GM18517 (cell line): ENCODE results near the gene KCNT1.

Experiments
- ATAC-seq: cut with Tn5 transposase; IDR thresholded peaks from one replicate; pipeline ENCODE4 v1.9.1; 2021; ENCODE audit warnings: mild to moderate bottlenecking, moderate library complexity; ENCODE audit not compliant: unreplicated experiment

Gene KCNT1

DNA sequence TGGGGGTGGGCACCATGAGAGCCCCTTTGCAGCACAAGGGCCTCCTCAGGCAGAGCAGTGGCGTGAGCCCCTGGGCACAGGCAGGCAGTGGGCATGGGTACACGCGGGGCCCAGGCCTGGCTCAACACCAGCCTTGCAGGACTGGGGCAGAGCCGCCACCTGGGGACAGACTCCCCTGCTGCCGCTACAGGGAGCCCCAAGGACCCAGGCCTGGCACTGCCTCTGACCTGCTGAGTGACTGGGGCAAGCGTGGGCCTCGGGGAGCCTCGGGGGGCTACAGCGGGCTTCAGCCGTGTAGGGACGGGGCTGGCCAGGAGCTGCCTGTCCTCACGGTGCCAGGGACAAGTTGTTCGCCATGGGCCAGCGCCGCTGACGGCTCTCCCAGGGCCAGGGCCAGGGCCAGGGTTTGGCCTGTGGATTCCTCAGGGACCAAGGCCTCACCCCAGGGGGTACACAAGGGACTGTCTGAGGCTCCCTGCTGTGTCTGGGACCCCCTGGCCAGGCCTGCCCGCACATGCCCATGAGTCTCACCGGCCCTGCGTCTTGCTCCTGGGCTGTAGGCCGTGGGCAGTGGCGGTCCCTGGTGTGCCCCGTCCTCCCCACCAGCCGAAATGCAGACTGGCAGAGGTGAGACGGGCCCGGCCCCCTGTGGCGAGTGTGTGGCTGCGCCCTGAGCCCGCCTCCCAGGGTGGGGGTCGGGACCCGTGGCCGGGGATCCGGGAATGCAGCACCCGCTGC is 42.5 kb downstream of the KCNT1 start:
- ATAC-seq: no peak

DNA sequence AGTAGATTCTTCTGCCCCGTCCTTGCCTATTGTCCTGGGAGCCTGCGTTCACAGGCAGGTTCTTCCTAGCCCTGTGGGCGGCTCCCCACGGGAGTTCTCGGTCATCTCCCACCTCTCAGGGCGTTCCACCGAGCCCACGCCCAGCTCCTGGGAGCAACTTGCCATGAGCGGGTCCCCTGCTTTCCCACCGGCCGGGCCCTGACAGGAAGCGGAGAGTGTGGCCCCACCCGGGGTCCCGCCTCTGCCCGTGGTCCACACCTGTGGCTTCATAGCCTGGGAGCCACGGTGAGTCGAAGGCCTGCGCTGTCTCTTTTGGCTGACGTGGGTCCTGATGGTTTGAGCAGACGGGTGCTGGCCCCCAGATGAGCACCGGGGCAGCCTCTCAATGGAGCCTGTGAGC is 43.2 kb downstream of the KCNT1 start:
- no peak for ATAC-seq

DNA sequence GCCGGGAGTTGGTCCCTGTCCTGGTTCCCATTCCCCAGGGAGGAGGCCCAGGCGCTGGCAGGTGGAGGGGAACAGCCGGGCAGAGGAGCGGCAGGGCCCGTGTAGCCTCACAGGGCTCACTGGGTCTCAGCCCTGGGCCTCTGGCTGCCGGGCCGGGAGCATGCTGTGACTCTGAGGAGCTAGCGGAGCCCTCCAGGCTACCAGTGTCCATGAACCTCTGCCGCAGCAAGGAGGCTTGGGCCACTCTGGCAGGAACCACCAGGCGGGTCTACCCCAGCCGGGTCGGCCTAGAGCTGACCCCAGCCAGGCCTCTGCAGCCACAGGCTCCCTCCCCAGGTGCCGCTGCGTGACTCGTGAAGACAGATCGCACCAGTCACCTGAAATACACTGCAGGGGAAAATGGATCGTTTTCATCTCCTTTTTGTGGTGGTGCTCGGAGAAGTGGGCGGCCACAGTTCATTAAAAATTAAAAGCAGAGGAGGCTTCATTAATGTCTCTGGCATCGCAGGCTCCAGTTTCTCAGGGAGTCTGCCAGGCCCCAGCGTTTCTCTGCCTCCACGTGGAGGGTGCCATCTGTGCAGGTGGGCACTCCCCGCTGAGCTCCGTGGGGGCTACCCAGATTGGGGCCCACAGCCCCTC is 43.8 kb downstream of the KCNT1 start:
- ATAC-seq: no peak

DNA sequence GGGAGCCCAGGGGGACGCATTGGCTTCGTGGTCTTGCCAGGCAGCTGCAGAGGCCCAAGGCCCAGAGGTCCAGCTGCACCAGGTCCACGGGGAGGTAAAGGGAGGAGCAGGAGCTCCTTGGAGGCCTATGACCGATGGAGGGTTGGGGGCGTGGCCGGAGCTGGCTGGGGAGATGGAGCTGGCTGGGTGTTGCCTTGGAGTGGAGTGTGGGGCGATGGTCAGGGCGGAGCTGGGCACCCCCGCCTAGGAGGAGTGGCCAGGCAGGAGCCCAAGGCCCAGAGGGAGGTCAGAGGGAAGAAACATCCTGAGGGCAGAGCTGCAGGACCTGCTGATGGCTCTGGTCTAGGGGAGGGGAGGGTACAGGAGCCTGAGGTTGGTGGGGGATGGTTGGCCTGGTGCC is 44.6 kb downstream of the KCNT1 start:
- no peak for ATAC-seq

DNA sequence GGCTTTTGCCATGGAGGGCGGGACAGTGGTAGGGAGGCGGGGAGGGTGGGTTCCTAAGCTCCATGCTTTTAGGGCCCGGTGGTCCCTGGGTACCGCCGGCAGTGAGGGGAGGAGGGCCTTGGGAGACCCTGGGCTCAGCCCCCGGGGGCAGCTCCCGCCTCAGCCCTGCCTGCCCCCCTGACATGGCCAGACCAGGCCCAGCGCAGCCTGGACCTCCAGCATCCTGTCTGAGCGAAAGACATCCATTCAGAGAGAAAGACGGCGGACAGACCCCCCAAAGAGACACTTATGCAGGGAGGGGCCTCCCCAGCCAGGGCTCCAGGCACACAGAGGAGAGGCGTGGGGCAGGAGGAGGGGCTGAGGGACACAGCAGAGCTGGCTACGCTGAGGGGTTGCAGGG is 45.3 kb downstream of the KCNT1 start:
- ATAC-seq: no peak

DNA sequence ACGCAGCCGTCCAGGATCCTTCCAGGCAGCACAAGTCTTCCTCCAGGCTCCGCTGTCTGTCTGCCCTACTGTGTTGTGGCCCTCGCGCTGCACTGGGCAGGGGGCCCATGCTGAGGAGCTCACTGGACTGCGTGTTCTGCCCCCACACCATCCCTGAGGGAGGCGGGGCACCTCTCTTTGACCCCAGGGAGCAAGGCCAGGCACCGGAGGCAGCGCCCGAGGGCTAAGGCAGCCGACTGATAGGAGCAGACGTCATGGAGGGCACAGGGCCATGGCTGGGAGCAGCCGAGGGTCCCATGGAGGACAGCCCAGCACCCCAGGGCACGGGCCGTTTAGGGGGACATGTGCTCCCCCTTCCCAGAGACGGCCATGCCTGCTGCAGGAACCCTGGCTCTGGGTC is 46.7 kb downstream of the KCNT1 start:
- ATAC-seq: no peak

DNA sequence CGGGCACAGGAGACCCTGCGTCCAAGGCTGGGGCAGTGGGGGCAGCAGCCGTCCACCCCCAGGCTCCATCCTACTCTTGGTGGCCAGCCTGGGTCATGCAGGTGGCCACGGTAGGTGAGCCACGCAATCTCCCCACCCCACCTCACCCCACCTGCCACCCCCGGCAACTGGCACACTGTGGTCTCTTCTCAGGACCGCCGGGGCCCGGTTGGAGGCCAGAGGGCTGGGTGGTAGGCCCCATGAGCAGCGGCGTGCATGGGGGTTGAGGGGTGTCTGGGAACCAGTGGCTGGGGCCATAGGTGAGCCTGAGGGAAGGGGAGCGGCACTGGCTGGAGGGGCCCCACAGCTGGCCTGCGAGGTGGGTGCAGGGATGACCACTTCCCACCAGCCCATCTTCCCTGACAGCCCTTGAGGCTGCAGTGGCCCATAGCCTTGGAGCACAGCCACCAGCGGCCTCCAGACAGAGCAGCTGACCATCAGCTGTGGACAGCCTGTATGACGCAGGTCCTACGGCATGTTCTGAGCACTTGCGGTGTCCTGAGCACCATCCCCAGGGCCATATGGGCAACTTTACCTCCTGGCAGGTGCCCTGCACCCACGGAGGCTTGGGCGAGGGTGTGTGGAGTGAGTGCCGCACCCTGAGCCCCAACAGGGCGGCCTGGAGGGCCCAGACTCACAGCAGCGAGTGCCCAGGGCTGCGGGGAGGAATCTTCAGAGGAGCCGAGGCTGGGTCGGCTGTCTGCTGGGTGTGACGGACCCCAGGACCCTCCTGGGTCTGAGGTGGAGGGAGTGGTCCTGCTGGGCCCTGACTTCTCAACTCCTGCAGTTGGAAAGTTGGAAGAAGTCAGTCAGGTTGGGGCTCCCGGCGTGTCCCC is 47.4 kb downstream of the KCNT1 start:
- no peak for ATAC-seq

DNA sequence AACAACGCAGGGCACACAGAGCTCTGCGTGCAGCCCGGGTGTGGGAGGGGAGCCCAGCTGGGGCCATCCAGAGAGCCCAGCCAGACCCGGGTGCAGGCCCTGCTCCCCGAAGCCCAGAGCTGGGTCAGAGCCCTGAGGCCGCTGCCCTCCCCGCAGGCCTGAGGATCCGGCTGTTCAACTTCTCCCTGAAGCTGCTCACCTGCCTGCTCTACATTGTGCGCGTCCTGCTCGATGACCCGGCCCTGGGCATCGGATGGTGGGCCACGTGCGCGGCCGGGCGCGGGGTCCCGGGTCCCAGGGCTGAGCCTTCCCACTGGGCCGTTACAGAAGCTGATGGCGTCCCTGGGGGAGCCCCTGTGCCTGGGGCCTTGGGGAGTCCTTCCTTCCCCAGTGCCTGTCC is 48.8 kb downstream of the KCNT1 start:
- ATAC-seq: no peak

DNA sequence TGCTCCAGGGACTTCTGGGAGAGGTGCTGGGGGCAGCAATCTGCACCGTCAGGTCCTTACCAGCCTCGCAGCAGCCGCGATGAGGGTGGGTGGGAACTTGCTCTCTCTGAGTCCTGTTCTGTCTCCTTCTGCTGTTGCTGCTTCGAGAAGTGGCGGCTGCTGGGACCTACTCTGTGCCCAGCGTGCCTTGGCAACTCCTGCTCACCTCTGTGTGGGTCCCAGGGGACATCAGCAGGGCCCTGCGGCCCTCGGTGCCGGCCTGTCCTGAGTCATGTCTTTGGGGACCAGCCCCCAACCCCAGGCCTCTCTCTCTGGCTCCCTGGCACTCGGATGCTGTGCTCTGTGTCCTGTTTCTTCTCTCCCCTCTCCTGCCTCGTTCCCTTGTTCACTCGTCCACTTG is 49.5 kb downstream of the KCNT1 start:
- no peak for ATAC-seq

DNA sequence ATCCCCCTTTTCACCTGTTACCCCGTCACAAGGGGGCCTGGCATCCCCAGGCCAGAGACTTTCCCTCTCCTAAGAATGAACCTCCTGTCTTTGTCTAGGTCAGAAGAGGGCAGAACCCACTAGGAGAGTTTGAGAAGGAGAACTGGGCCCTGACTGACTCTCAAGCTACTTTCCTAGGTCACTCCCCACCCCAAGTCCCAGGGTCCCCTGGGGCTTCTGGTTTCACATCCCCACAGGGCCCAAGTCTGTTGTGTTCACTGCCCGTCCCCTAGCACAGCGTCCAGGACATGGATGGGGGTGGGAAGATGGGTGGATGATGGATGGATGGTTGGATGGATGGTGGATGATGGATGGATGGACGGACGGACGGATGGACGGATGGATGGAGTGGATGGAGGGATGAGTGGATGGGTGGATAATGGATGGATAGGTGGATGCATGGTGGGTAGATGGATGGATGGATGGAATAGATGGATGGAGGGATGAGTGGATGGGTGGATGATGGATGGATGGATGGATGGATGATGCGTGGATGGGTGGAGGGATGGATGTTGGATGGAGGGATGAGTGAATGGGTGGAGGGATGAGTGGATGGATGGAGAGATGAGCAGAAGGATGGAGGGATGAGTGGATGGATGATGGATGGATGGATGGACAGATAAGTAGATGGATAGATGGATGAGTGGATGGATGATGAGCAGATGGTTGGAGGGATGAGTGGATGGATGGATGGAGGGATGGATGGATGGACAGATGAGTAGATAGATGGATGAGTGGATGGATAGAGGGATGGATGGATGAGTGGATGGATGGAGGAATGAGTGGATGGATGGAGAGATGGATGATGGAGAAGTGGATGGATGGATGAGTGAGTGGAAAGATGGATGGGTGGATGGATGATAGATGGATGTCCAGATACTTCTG is 50.6 kb downstream of the KCNT1 start:
- ATAC-seq: no peak

DNA sequence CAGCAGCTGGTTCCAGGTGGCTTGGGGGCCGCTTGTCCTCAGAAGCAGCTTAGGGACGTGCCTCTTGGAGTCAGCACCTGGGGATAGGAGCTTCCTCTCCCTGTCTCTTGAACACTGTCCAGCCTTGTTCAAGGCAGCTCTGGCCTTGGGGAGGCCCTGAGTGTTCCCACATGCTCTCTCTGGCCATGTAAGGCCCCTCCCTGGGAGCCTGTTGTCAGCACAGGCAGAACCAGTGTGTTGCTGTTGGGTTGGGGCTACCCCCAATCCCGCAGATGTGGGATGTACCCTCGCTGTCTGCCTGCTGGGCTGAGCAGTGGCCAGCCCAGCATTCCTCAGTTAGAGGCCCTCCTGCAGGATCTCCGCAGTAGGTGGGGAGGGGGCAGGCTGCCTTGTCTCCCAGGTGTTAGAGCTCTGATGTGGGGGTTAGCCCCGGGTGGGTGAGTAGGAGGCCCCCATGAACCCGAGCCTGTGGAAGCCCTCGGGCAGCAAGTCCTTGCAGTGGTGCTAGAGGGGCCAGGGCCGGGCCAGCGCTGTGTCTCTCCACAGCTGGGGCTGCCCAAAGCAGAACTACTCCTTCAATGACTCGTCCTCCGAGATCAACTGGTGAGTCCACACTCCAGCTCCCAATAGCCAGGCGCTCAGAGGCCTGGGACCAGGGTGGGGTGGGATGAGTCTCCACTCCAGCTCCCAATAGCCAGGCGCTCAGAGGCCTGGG is 51.6 kb downstream of the KCNT1 start:
- ATAC-seq: no peak

DNA sequence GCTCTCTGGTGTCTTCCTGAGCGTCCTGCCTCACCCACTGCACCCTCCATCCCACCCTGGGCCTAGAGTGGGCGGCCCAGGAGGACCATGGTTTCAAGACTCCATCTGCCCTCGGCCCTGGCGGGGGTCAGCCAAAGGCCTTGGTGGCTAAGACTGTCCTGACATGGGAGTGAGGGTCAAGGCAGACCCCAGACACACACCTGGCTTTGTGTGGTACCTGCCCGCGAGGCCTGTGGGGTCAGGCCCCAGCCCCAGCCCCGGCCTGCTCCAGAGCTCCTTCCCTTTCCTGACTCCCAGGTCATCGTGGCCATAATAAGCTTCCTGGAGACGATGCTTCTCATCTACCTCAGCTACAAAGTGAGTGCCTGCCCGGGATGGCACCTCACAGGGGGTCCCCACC is 54.6 kb downstream of the KCNT1 start:
- no peak for ATAC-seq

DNA sequence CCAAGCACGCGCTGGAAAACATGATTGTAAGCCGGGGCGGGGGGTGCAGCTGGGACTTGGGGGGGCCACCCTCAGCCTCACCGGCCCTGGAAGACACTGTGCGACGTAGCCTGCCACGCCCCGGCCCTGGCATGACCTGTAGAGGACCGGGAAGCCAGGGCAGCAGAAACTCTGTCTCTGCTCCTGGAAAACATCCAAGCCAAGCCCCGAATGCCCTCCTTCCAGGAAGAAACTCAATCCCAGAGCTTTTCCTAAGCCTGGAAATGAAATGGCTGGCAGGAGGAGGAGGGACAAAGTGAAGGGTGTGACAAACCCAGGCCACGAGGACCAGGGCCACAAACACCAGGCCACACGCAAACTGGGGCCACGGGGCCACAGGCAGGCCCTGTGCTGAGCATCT is 55.4 kb downstream of the KCNT1 start:
- no peak for ATAC-seq

DNA sequence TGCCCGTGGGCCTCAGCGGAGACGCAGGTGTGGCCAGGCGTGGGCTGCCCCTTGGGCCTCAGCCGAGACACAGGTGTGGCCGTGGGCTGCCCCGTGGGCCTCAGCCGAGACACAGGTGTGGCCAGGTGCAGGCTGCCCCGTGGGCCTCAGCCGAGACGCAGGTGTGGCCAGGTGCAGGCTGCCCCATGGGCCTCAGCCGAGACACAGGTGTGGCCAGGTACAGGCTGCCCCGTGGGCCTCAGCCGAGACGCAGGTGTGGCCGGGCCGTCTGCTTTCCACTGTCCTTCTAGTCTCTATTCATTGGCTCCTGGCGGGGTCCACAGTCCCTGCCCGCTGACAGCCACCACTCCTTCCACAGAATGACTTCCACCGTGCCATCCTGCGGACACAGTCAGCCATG is 56.1 kb downstream of the KCNT1 start:
- ATAC-seq: no peak

DNA sequence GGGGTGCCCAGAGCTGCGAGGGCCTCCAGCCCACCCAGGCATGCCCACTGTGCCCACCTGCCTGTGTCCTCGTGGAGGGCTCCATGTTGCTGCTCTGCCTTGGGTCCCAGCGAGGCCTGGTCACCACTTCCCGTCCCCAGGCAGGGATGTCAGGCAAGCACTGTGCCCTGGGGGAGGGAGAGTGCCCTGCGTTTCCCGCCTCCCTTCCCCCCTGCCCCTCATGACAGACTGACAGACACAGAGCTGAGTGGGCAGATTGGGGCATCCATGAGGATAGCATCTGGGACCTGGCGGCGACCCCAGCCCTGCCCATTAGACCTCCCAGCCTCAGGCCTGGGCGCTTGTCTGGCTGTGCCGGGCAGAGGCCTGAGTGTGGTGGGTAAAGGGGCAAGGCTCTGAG is 56.9 kb downstream of the KCNT1 start:
- no peak for ATAC-seq

DNA sequence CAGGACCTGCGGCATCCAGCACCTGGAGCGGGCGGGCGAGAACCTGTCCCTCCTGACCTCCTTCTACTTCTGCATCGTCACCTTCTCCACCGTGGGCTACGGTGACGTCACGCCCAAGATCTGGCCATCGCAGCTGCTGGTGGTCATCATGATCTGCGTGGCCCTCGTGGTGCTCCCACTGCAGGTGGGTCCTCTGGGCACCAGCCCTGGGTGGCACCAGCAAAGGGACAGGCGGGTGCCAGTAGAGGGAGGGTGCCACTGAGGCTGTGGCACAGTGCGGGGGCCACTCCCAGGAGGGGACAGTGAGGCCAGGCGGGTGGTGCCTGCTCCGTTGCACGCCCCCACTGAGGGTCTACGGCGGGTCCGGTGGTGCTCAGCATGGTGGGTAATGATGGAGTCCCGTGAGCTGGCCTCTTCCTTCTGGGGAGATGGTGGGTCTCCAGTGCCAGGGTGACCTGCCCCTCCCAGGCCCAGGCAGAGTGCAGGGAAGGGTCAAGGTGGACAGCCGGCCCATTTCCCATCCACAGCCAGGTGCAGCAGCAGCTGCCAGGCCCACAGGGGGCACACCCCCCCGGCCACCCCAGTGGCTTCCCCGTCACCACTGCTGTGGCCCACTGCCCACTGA is 57.8 kb downstream of the KCNT1 start:
- no peak for ATAC-seq

DNA sequence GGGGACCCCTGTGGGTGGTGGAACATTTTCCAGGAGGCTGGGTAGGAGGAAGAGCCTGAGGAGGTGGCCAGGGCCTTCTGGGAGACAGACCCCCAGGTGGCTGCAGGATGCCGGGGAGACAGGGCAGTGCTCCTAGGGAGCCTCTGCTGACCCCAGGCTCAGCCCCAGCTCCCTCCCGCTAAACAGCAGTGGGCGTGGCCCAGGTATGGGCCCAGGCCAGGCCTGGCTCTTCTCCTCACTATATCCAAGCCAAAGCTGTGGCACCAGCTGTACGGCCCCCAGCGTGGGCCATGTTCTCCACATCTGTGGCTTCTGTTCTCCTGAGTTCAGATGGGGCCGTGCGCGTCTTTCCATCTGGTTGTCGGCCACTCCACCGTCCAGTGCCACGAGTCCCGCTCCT is 58.5 kb downstream of the KCNT1 start:
- ATAC-seq: no peak

DNA sequence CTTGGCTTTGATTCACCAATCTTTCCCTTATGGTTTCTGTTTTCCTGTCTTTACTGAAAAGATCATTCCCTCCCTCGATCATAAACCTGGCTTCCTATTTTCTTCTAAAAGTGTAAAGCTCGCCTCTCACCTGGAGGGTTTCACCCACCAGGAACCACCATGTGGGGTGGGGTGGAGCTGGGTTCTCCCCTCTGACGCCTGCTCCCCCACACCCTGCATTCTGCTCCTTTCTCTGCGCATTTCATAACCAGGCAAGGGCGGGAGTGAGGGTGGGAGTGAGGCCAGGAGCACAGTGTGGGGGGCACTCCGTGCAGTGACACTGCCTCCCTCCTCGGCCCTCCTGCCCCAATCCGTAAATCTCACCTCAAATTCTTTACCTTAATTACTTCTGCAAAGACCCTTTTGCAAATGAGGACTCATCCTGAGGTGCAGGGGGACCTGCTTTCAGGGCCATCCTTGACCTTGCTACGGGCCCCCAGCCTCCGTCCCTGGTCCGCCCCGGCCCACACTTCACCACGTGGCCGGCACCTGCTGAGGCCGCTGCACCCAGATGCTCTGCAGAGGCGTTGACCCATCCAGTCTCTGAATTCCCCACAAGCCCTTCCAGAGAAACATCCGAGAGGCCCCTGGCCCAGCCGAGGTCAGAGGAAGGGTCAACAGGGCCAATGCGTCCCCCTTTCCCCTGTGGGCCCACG is 59.3 kb downstream of the KCNT1 start:
- no peak for ATAC-seq

DNA sequence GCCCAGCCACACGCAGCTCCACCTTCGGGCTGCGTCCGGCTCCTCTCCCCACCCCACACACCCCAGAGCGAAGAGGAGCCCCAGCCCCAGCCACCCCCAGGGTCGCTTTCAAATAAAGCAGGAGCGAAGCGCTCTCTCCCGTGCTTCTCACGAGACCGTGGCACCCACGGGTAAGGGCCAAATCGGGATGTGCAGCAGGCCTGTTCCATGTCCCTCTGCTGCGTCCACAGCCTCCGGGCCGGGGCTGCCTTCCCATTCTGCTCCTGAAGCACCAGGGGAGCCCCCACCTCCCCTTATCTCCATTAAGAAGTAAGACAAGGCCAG is 59.8 kb downstream of the KCNT1 start:
- no peak for ATAC-seq
